Spinal cord (tissue), 10 donors: ENCODE results near the gene SNED1. TPM values are rescaled to one million over a fixed set of nuclear protein-coding genes. Genes with fewer than 3 reads are reported as not detected.

ENCODE experiments used
- DNase-seq, 6 donors: peaks; one replicate each; pipeline versions ENCODE4 v3.0.0 to v3.0.0-alpha.2; 2013 to 2015; ENCODE audit warnings: low spot score in 6 of 6, low read depth in 4 of 6
- H3K27ac ChIP-seq: one replicate; pipeline ENCODE4 v1.5.1; 2013; ENCODE audit warnings: low read depth, low read length, control low read depth
- H3K27me3 ChIP-seq: one replicate; pipeline ENCODE4 v1.6.1; 2013; ENCODE audit warnings: low read length; ENCODE audit not compliant: control insufficient read depth, insufficient read depth
- H3K36me3 ChIP-seq: one replicate; pipeline ENCODE4 v1.6.1; 2013; ENCODE audit warnings: low read length; ENCODE audit not compliant: control insufficient read depth, insufficient read depth
- H3K4me1 ChIP-seq: one replicate; pipeline ENCODE4 v1.6.1; 2013; ENCODE audit warnings: low read length; ENCODE audit not compliant: control insufficient read depth, insufficient read depth
- H3K4me3 ChIP-seq: one replicate; pipeline ENCODE4 v1.5.1; 2013; ENCODE audit warnings: low read depth, low read length, control low read depth
- H3K9me3 ChIP-seq: one replicate; pipeline ENCODE4 v1.6.1; 2013; ENCODE audit warnings: low read length; ENCODE audit not compliant: control insufficient read depth, insufficient read depth
- WGBS: methylation state at CpG from one replicate; pipeline ENCODE4 v1.1.5; 2013; ENCODE audit warnings: missing lambda C conversion rate; ENCODE audit not compliant: insufficient coverage; 5-methylcytosine and 5-hydroxymethylcytosine counted together
- polyA plus RNA-seq, 2 donors: library from polyadenylated mRNA; unstranded; fragments of 120-200 nt; gene quantifications; one replicate each; pipeline ENCODE4 v1.2.1, GENCODE V29; 2013; ENCODE audit not compliant: insufficient read length in 2 of 2
- total RNA-seq, 2 donors: library from RNA; depleted of rRNA in 1 of 2; stranded (reverse); fragments of 120-200 nt in 1 of 2; fragments of >200 nt in 1 of 2; gene quantifications; one replicate each; pipeline versions ENCODE4 v1.2.3 to v1.2.4, GENCODE V29; 2013 to 2014
- donor health status: healthy.

The SNED1 gene
- total and polyA plus RNA-seq, 4 donors = 6.0 to 93.7 (median 26.7) TPM

DNA sequence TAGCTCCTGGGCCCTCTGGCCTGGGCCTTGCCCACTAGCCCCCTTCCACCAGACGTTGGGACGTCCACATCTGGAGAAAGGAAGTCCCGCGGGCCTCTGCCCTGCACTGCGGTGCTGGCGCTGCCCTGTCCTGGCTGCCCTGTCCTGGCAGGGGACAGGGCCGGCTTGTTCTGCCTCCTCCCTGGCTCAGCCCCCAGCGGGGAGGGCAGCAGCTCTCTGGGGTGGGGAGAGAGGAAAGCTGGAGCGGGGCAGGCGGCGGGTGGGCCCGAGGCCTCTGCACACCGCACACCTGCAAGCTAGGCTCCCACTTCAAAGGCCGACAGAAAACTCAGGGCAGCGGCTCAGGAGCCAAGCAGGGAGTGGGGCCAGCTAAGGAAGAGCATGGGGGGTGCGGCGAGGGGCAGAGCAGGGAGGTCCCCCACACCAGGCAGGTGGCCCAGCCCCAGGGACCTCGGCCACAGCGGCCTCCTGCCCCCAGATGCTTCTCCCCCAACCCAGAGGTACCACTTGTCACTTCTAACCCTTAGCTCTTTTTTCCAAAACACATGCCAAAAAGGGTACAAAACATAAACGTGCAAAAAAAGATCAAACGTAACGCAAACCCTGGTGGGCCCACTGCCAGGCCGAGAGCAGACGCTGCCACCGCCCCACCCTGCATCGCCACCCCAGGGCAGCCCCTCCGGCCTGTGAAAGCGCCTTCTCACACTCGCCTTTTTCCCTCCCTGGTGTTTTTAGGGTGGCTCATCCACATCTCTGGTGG is 13.5 kb downstream of the SNED1 start:
- Histone ChIP-seq H3K27ac (no peak overlapping the region), H3K4me1 (peaks cover 25% of the 10 kb centered on the region), H3K36me3 (no peaks in the 10 kb centered on the region), H3K27me3 (no peaks in the 10 kb centered on the region), H3K9me3 (no peaks in the 10 kb centered on the region), H3K4me3 (no peak overlapping the region)
- no peak for DNase-seq
- WGBS = 76% methylated on average over 18 of the region's 29 CpGs

- Histone ChIP-seq H3K4me3 (no peak overlapping the region), H3K9me3 (no peaks in the 10 kb centered on the region), H3K4me1 (peaks cover 22% of the 10 kb centered on the region), H3K36me3 (no peaks in the 10 kb centered on the region), H3K27me3 (no peaks in the 10 kb centered on the region), H3K27ac (no peak overlapping the region)
- DNase-seq = no peak
- WGBS = 83% methylated on average over 5 of the region's 6 CpGs
Observed at GRCh38 chr2:241014224-241014623, 15.8 kb downstream of the SNED1 start.

DNA sequence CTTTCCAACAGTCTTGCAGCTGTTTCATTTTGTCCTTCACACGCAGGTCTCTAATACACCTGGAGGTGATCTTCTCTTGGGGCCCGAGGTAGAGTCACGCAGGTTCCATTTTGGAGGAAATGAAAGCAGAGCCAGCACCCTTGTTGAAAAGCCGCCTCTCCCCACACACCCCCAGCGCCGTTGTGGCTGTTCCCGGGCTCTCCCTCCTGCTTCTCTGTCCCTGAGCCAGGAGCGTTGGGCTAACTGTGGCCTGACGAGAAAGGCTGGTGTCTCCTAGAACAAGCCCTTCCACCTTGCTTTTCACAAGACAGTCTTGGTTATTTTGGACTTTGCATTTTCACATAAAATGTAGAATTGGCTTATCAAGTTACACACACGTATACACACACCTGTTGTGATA is 16.3 kb downstream of the SNED1 start:
- DNase-seq = no peak
- Histone ChIP-seq H3K27ac (no peak overlapping the region), H3K4me1 (peaks cover 17% of the 10 kb centered on the region), H3K4me3 (no peak overlapping the region), H3K27me3 (no peaks in the 10 kb centered on the region), H3K9me3 (no peaks in the 10 kb centered on the region), H3K36me3 (no peaks in the 10 kb centered on the region)
- WGBS = 85% methylated on average over 7 of the region's 10 CpGs

- Histone ChIP-seq H3K4me1 (peaks cover 10% of the 10 kb centered on the region), H3K27ac (no peak overlapping the region), H3K27me3 (no peaks in the 10 kb centered on the region), H3K9me3 (no peaks in the 10 kb centered on the region), H3K36me3 (no peaks in the 10 kb centered on the region), H3K4me3 (no peak overlapping the region)
- no peak for DNase-seq
- 92% methylated on average over 13 of the region's 13 CpGs for WGBS
Observed at GRCh38 chr2:241015439-241015838, 17.0 kb downstream of the SNED1 start.

GRCh38 chr2:241017228-241017940 is 19.0 kb downstream of the SNED1 start:
- WGBS = 94% methylated on average over 13 of the region's 13 CpGs
- H3K9me3 ChIP-seq = peaks cover under 1% of the 10 kb centered on the region
- no peaks in the 10 kb centered on the region for H3K4me1 ChIP-seq
- no peak overlapping the region for H3K27ac ChIP-seq
- no peaks in the 10 kb centered on the region for H3K27me3 ChIP-seq
- H3K4me3 ChIP-seq = no peak overlapping the region
- DNase-seq = no peak
- no peaks in the 10 kb centered on the region for H3K36me3 ChIP-seq

DNA sequence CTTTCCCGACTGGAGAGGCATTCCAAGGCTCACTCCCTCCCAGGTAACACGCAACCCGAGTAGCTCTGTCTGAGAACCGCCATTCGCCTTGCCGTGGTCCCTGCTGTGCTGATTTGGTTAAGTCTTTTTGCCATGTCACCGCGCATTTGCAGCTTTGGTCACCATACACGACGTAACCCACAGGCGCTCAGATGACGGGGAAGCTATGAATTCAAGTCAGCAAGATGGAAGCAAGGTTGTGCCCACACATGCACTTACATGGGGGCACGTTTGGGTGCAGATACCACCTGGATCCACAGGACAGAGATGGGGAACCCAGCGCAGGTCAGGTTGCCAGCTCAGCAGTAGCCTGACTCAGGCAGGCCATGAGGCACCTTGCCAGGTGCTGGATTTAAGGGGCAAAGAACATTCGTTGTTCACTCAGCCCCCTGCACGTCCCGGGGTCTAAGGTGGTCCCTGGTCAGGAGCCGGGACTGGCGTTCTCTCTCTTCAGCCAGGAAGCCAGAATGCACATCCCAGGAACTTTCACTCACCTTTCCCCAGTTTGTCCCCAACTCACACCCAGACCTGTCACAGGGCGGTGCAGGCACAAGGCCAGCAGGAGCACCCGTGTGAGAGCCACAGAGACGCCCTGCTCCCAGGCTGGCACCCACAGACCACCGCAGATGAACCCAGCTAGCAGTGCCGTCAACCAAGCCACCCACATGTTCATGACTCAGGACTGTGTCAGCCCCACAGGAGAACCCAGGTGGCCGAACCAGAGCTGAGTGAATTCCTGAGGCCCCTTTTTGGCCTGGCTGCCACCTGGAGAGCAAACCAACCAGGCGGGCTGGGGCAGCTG is 19.9 kb downstream of the SNED1 start:
- WGBS = 88% methylated on average over 25 of the region's 26 CpGs
- H3K36me3 ChIP-seq = no peaks in the 10 kb centered on the region
- no peaks in the 10 kb centered on the region for H3K27me3 ChIP-seq
- H3K27ac ChIP-seq = no peak overlapping the region
- H3K9me3 ChIP-seq = peaks cover 2% of the 10 kb centered on the region
- DNase-seq = no peak
- no peak overlapping the region for H3K4me3 ChIP-seq
- H3K4me1 ChIP-seq = no peaks in the 10 kb centered on the region

- no peak overlapping the region for H3K4me3 ChIP-seq
Observed at GRCh38 chr2:241019441-241020139, 21.2 kb downstream of the SNED1 start.

GRCh38 chr2:241020201-241020600 is 21.8 kb downstream of the SNED1 start:
- no peak for DNase-seq
- H3K36me3 ChIP-seq = no peaks in the 10 kb centered on the region
- no peak overlapping the region for H3K4me3 ChIP-seq
- no peaks in the 10 kb centered on the region for H3K4me1 ChIP-seq
- no peak overlapping the region for H3K27ac ChIP-seq
- 93% methylated on average over 9 of the region's 10 CpGs for WGBS
- peaks cover 5% of the 10 kb centered on the region for H3K9me3 ChIP-seq
- no peaks in the 10 kb centered on the region for H3K27me3 ChIP-seq

More at GRCh38 chr2:241019441-241020139, 21.2 kb downstream of the SNED1 start:
- DNase-seq = no peak
- Histone ChIP-seq H3K9me3 (peaks cover 2% of the 10 kb centered on the region), H3K4me1 (no peaks in the 10 kb centered on the region), H3K27me3 (no peaks in the 10 kb centered on the region), H3K36me3 (no peaks in the 10 kb centered on the region), H3K27ac (no peak overlapping the region)
- 92% methylated on average over 20 of the region's 20 CpGs for WGBS

- Histone ChIP-seq H3K4me3 (no peak overlapping the region), H3K27ac (no peak overlapping the region), H3K4me1 (no peaks in the 10 kb centered on the region), H3K36me3 (no peaks in the 10 kb centered on the region), H3K9me3 (peaks cover 5% of the 10 kb centered on the region), H3K27me3 (no peaks in the 10 kb centered on the region)
- WGBS = 83% methylated on average over 7 of the region's 8 CpGs
- DNase-seq = no peak
Observed at GRCh38 chr2:241020629-241021190, 22.3 kb downstream of the SNED1 start.
